HepG2 (cell line): ENCODE data around the gene RAPGEF5. TPM values are rescaled to one million over a fixed set of nuclear protein-coding genes. Genes with fewer than 3 reads are reported as not detected.

Source experiments
- BATF2 ChIP-seq: sonication (generic); formaldehyde crosslinking; IDR thresholded peaks from 2 replicates; pipeline ENCODE4 v1.8.0; 2022; ENCODE audit warnings: mild to moderate bottlenecking, missing genetic modification reagents, moderate library complexity
- DBP ChIP-seq: sonication (generic); formaldehyde crosslinking; IDR thresholded peaks from 2 replicates; pipeline ENCODE4 v1.4.0; 2020; ENCODE audit warnings: missing genetic modification reagents; ENCODE audit errors: not compliant biosample characterization
- FOXP4 ChIP-seq: sonication (generic); formaldehyde crosslinking; IDR thresholded peaks from 2 replicates; pipeline ENCODE4 v1.4.0; 2020; ENCODE audit warnings: missing genetic modification reagents
- GFI1 ChIP-seq: sonication (generic); formaldehyde crosslinking; IDR thresholded peaks from 2 replicates; pipeline ENCODE4 v1.5.0; 2020; ENCODE audit warnings: missing genetic modification reagents, mild to moderate bottlenecking, borderline replicate concordance
- MAF1 ChIP-seq: sonication (generic); formaldehyde crosslinking; IDR thresholded peaks from 2 replicates; pipeline ENCODE4 v1.5.0; 2020; ENCODE audit warnings: missing genetic modification reagents, borderline replicate concordance
- PRDM4 ChIP-seq: sonication (generic); formaldehyde crosslinking; IDR thresholded peaks from 2 replicates; pipeline ENCODE4 v1.9.0; 2021; ENCODE audit warnings: missing genetic modification reagents, borderline replicate concordance
- RFX3 ChIP-seq: IDR thresholded peaks from 2 replicates; pipeline ENCODE4 v1.6.1; 2016; ENCODE audit warnings: missing biosample characterization, missing genetic modification reagents
- SKI ChIP-seq: fragments of 450-650 bp; IDR thresholded peaks from one replicate; pipeline ENCODE4 v1.6.1; 2018; ENCODE audit warnings: mild to moderate bottlenecking; ENCODE audit not compliant: partially characterized antibody
- ZBTB4 ChIP-seq: sonication (generic); formaldehyde crosslinking; IDR thresholded peaks from 2 replicates; pipeline ENCODE4 v1.4.0; 2020; ENCODE audit warnings: missing genetic modification reagents, mild to moderate bottlenecking, borderline replicate concordance
- ZNF136 ChIP-seq: sonication (generic); formaldehyde crosslinking; IDR thresholded peaks from 2 replicates; pipeline ENCODE4 v1.8.1; 2022; ENCODE audit warnings: low read depth, mild to moderate bottlenecking, moderate library complexity, missing genetic modification reagents
- ZNF281 ChIP-seq: sonication (generic); formaldehyde crosslinking; IDR thresholded peaks from 2 replicates; pipeline ENCODE4 v1.4.0; 2020; ENCODE audit warnings: missing genetic modification reagents, borderline replicate concordance
- ZNF75D ChIP-seq: sonication (generic); formaldehyde crosslinking; IDR thresholded peaks from 2 replicates; pipeline ENCODE4 v1.8.1; 2023; ENCODE audit warnings: missing genetic modification reagents, mild to moderate bottlenecking, borderline replicate concordance
- polyA plus RNA-seq, 8 experiments: library from polyadenylated mRNA; depleted of rRNA in 3 of 8; stranded (reverse) in 7 of 8; unstranded in 1 of 8; fragments of >200 nt; fragmentation: Illumina TruSeq in 4 of 8; extraction: Trizol in 4 of 8; gene quantifications; 2 replicates each; pipeline versions ENCODE4 v1.2.1 to v1.2.3, GENCODE V29; 2011 to 2016; ENCODE audit warnings: low read depth in 4 of 8, missing spikeins in 1 of 8, mixed read lengths in 1 of 8; ENCODE audit not compliant: insufficient read depth in 1 of 8
- total RNA-seq, 5 experiments: library from RNA; depleted of rRNA; stranded (reverse); fragments of >200 nt; fragmentation: Illumina TruSeq; extraction: Trizol; gene quantifications; 2 replicates each; pipeline ENCODE4 v1.2.3, GENCODE V29; 2016; ENCODE audit warnings: low read depth in 1 of 5

The RAPGEF5 gene
- total and polyA plus RNA-seq, 2 of the 13 experiments (the other 11 are each of a cell fraction or from before 2014, with no cell fraction given), result 17.1 to 23.4 TPM

GRCh38 chr7:22378199-22378980 lies 21.4 kb upstream of the RAPGEF5 start (continued):
- TF ChIP-seq PRDM4 (CRISPR knock-in tag) (no peak), GFI1 (CRISPR knock-in tag) (no peak), MAF1 (CRISPR knock-in tag) (no peak), ZBTB4 (no peak), ZNF136 (no peak; the same call in 1 of the 2 replicates), RFX3 (no peak), DBP (CRISPR knock-in tag) (no peak), ZNF75D (CRISPR knock-in tag) (no peak), SKI (no peak), BATF2 (CRISPR knock-in tag) (no peak), ZNF281 (no peak), FOXP4 (CRISPR knock-in tag) (peak; percentile 56)
